Astrocyte (in vitro differentiated cells and primary cell): ENCODE measurements around the gene PPM1M. TPM values are rescaled to one million over a fixed set of nuclear protein-coding genes. Genes with fewer than 3 reads are reported as not detected.
A peak's percentile ranks its signal among the peaks of the same experiment; 100 is the strongest.

Experiments used
- DNase-seq: peaks from one replicate; pipeline ENCODE4 v3.0.0-alpha.2; 2010; ENCODE audit warnings: low read depth
- FAIRE-seq: peaks from 2 replicates; lab custom pipeline; 2011; peaks lifted over from hg19 to GRCh38; lab: Jason Lieb, UNC
- H2AFZ ChIP-seq: 2 replicates; pipeline ENCODE4 v1.6.0; 2012; ENCODE audit warnings: low read depth, low read length, inconsistent platforms
- H3K27ac ChIP-seq: 2 replicates; pipeline ENCODE4 v1.5.1; 2011; ENCODE audit warnings: low read depth, low read length, inconsistent platforms
- H3K27me3 ChIP-seq: 2 replicates; pipeline ENCODE4 v1.6.0; 2011; ENCODE audit warnings: low read length, inconsistent platforms; ENCODE audit not compliant: insufficient read depth
- H3K36me3 ChIP-seq: 2 replicates; pipeline ENCODE4 v1.5.1; 2011; ENCODE audit warnings: low read length, inconsistent platforms; ENCODE audit not compliant: insufficient read depth
- H3K4me1 ChIP-seq: 2 replicates; pipeline ENCODE4 v1.5.1; 2011; ENCODE audit warnings: low read length, inconsistent platforms; ENCODE audit not compliant: insufficient read depth
- H3K4me2 ChIP-seq: 2 replicates; pipeline ENCODE4 v1.6.0; 2012; ENCODE audit warnings: low read length, inconsistent platforms
- H3K4me3 ChIP-seq: 2 replicates; pipeline ENCODE4 v1.5.1; 2011; ENCODE audit warnings: low read depth, mild to moderate bottlenecking, low read length, inconsistent platforms; ENCODE audit not compliant: insufficient read depth
- H3K79me2 ChIP-seq: 2 replicates; pipeline ENCODE4 v1.6.0; 2012; ENCODE audit warnings: mild to moderate bottlenecking, low read length, inconsistent platforms; ENCODE audit not compliant: insufficient read depth
- H3K9ac ChIP-seq: 2 replicates; pipeline ENCODE4 v1.6.0; 2012; ENCODE audit warnings: mild to moderate bottlenecking, low read length, inconsistent platforms
- H3K9me3 ChIP-seq: 2 replicates; pipeline ENCODE4 v1.5.1; 2012; ENCODE audit warnings: low read depth, mild to moderate bottlenecking, low read length, inconsistent platforms; ENCODE audit not compliant: insufficient read depth
- H4K20me1 ChIP-seq: 2 replicates; pipeline ENCODE4 v1.6.0; 2012; ENCODE audit warnings: low read length, inconsistent platforms; ENCODE audit not compliant: insufficient read depth
- H3K27ac Mint-ChIP-seq: one replicate; pipeline ENCODE4 v1.8.0; 2021; ENCODE audit warnings: mild to moderate bottlenecking, mixed read lengths; ENCODE audit not compliant: unreplicated experiment
- H3K27me3 Mint-ChIP-seq: one replicate; pipeline ENCODE4 v1.8.0; 2021; ENCODE audit warnings: low read depth, mixed read lengths; ENCODE audit not compliant: unreplicated experiment
- H3K36me3 Mint-ChIP-seq: one replicate; pipeline ENCODE4 v1.8.0; 2021; ENCODE audit warnings: low read depth, mixed read lengths; ENCODE audit not compliant: unreplicated experiment
- H3K4me1 Mint-ChIP-seq: one replicate; pipeline ENCODE4 v1.8.0; 2021; ENCODE audit warnings: low read depth, mixed read lengths; ENCODE audit not compliant: unreplicated experiment
- H3K4me3 Mint-ChIP-seq: one replicate; pipeline ENCODE4 v1.8.0; 2021; ENCODE audit warnings: mild to moderate bottlenecking, moderate library complexity, mixed read lengths; ENCODE audit not compliant: unreplicated experiment
- H3K9me3 Mint-ChIP-seq: one replicate; pipeline ENCODE4 v1.8.0; 2021; ENCODE audit warnings: mild to moderate bottlenecking, mixed read lengths; ENCODE audit not compliant: unreplicated experiment
- CTCF ChIP-seq: IDR thresholded peaks from 2 replicates; pipeline ENCODE4 v1.5.1; 2011; ENCODE audit warnings: low read depth, mild to moderate bottlenecking, inconsistent platforms, low read length, moderate library complexity; ENCODE audit not compliant: insufficient read depth
- EZH2 ChIP-seq: IDR thresholded peaks from 2 replicates; pipeline ENCODE4 v1.6.1; 2012; ENCODE audit warnings: mild to moderate bottlenecking, low read length, inconsistent platforms; ENCODE audit not compliant: insufficient read depth
- total RNA-seq: library from RNA; stranded (reverse); gene quantifications from 2 replicates; pipeline ENCODE4 v1.2.1, GENCODE V29; 2021

The PPM1M gene
- total RNA-seq, 1 donor from 2014 or later = 9.1 TPM

- no peak overlapping the region for H3K4me2 ChIP-seq
- H3K27ac Mint-ChIP-seq = no peak overlapping the region
- H3K79me2 ChIP-seq = peaks cover 19% of the 10 kb centered on the region
- H3K27me3 Mint-ChIP-seq = no peaks in the 10 kb centered on the region
- no peaks in the 10 kb centered on the region for H3K36me3 ChIP-seq
- no peak overlapping the region for H2AFZ ChIP-seq
- no peaks in the 10 kb centered on the region for H3K9me3 Mint-ChIP-seq
- H3K4me3 ChIP-seq = no peak overlapping the region
- H3K4me3 Mint-ChIP-seq = no peak overlapping the region
- H3K4me1 ChIP-seq = peaks cover 9% of the 10 kb centered on the region
- TF ChIP-seq CTCF (peak; percentile 40), EZH2 (no peak)
- DNase-seq = no peak
- H3K9ac ChIP-seq = no peak overlapping the region
- FAIRE-seq = no peak
- no peak overlapping the region for H3K27ac ChIP-seq
- peaks cover 5% of the 10 kb centered on the region for H3K4me1 Mint-ChIP-seq
- no peaks in the 10 kb centered on the region for H4K20me1 ChIP-seq
- no peaks in the 10 kb centered on the region for H3K9me3 ChIP-seq
- no peaks in the 10 kb centered on the region for H3K27me3 ChIP-seq
- H3K36me3 Mint-ChIP-seq = peaks cover 7% of the 10 kb centered on the region
Measured at GRCh38 chr3:52291508-52292181, 46.1 kb downstream of the PPM1M start.

- no peaks in the 10 kb centered on the region for H3K36me3 ChIP-seq
- no peaks in the 10 kb centered on the region for H3K9me3 ChIP-seq
- H3K4me1 Mint-ChIP-seq = no peaks in the 10 kb centered on the region
- H3K36me3 Mint-ChIP-seq = peaks cover 7% of the 10 kb centered on the region
- TF ChIP-seq EZH2 (no peak), CTCF (no peak)
- H3K4me1 ChIP-seq = peaks cover 4% of the 10 kb centered on the region
- no peak overlapping the region for H3K4me3 Mint-ChIP-seq
- H3K9ac ChIP-seq = no peak overlapping the region
- H4K20me1 ChIP-seq = no peaks in the 10 kb centered on the region
- H3K27ac ChIP-seq = no peak overlapping the region
- FAIRE-seq = no peak
- no peak for DNase-seq
- no peaks in the 10 kb centered on the region for H3K27me3 Mint-ChIP-seq
- no peaks in the 10 kb centered on the region for H3K27me3 ChIP-seq
- no peak overlapping the region for H3K4me3 ChIP-seq
- peaks cover 12% of the 10 kb centered on the region for H3K79me2 ChIP-seq
- no peak overlapping the region for H2AFZ ChIP-seq
- H3K4me2 ChIP-seq = no peak overlapping the region
- H3K27ac Mint-ChIP-seq = no peak overlapping the region
- H3K9me3 Mint-ChIP-seq = no peaks in the 10 kb centered on the region
Measured at GRCh38 chr3:52292247-52293065, 46.9 kb downstream of the PPM1M start.
